ENCODE data around the gene ACADS.

DNA sequence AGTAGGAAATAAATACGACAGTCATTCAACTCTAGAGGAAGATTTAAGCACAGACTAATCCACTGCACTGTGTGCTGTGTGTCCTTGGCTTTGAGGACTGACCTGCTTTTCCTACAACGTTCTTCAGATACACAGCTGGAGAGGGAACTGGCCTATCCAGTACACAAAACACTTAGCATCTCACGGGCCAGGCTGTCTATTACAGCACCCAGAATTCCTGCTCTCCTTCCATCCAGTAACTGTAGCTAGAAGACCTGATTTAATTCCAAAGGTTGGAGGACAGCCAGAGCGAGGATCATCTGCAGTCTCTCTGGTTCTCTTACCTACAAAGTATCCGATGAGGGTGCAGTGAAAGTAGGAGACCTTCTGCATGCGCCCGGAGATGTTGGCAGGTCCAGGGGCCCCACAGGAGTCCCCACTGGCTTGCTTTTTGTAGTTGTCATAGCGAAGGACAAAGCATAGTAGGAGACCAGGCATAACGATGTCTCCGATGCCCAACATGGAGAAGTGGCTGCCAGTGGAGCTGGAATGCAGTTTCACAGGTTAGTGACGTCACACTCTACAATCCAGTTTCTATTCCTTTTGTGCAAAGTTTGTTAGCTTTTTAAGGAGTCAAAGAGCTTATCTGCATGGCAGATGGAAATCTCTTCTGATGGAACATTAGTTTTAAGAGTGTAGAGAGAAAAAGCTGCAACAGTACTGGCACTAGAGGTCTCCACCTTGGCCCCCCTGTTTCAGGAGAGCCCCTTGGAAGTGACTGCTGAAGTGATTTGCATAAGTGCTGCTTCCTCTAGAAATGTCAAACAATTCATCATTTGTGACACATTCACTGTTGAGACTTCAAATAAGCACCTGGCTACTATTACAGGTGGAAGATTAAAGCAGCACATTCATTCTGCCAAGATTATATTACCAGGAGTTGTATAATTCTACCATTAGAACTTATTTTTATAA, 41.7 kb downstream of the ACADS start:
- TF ChIP-seq, protein P1, sequence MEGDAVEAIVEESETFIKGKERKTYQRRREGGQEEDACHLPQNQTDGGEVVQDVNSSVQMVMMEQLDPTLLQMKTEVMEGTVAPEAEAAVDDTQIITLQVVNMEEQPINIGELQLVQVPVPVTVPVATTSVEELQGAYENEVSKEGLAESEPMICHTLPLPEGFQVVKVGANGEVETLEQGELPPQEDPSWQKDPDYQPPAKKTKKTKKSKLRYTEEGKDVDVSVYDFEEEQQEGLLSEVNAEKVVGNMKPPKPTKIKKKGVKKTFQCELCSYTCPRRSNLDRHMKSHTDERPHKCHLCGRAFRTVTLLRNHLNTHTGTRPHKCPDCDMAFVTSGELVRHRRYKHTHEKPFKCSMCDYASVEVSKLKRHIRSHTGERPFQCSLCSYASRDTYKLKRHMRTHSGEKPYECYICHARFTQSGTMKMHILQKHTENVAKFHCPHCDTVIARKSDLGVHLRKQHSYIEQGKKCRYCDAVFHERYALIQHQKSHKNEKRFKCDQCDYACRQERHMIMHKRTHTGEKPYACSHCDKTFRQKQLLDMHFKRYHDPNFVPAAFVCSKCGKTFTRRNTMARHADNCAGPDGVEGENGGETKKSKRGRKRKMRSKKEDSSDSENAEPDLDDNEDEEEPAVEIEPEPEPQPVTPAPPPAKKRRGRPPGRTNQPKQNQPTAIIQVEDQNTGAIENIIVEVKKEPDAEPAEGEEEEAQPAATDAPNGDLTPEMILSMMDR (IDR thresholded peaks at IDR 0.05) = no peak
- TF ChIP-seq EZH2phosphoT487 (IDR thresholded peaks at IDR 0.05) = no peak

Data from neural progenitor cell (in vitro differentiated cells).